Epithelial cell of esophagus (primary cell): ENCODE measurements around the gene SCN1A.

Experiments used
- DNase-seq: peaks from one replicate; pipeline ENCODE4 v3.0.0; 2010; ENCODE audit warnings: low read depth
- H3K4me3 ChIP-seq: 2 replicates; pipeline ENCODE4 v1.5.1; 2011; ENCODE audit warnings: mild to moderate bottlenecking, low read length, control low read depth
- CTCF ChIP-seq: IDR thresholded peaks from 2 replicates; pipeline ENCODE4 v1.5.1; 2011; ENCODE audit warnings: low read depth, mild to moderate bottlenecking, low read length, control low read depth, inconsistent platforms; ENCODE audit not compliant: insufficient read depth; ENCODE audit errors: missing control alignments

SCN1A gene

GRCh38 chr2:166068981-166069380, 58.8 kb downstream of the SCN1A start:
- no peak overlapping the region for H3K4me3 ChIP-seq
- DNase-seq: peak; percentile 15
- TF ChIP-seq CTCF: no peak

GRCh38 chr2:166067229-166067628, 60.6 kb downstream of the SCN1A start:
- H3K4me3 ChIP-seq: no peak overlapping the region
- DNase-seq: peak; percentile 33
- no peak for TF ChIP-seq CTCF

GRCh38 chr2:166060191-166060590, 67.6 kb downstream of the SCN1A start:
- DNase-seq: peak; percentile 85
- no peak overlapping the region for H3K4me3 ChIP-seq
- no peak for TF ChIP-seq CTCF

GRCh38 chr2:166057370-166058164, 70.3 kb downstream of the SCN1A start:
- no peak overlapping the region for H3K4me3 ChIP-seq
- peak; percentile 48 for TF ChIP-seq CTCF
- peak; percentile 59 for DNase-seq

GRCh38 chr2:166044853-166045483, 82.9 kb downstream of the SCN1A start:
- no peak for DNase-seq
- no peak for TF ChIP-seq CTCF
- no peak overlapping the region for H3K4me3 ChIP-seq

- peak; percentile 78 for DNase-seq
- no peak for TF ChIP-seq CTCF
- no peak overlapping the region for H3K4me3 ChIP-seq
Measured at GRCh38 chr2:166042768-166043390, 84.9 kb downstream of the SCN1A start.
